GM18951 (cell line): ENCODE measurements around the gene RUVBL2.
A peak's percentile ranks its signal among the peaks of the same experiment; 100 is the strongest.

Experiments used
- POLR2A ChIP-seq: IDR thresholded peaks from 4 replicates; pipeline ENCODE4 v1.6.1; 2011; ENCODE audit warnings: mild to moderate bottlenecking; ENCODE audit not compliant: insufficient read length, insufficient read depth; ENCODE audit errors: extremely low read depth
- in situ Hi-C: fragments of 300-500 bp; cut with MboI; formaldehyde crosslinking; loops from one replicate; pipeline ENCODE4 v1.12.0; 2022; ENCODE audit warnings: low sequenced_read_pairs, mixed read lengths, inconsistent platforms; ENCODE audit not compliant: unreplicated experiment

Gene RUVBL2

DNA sequence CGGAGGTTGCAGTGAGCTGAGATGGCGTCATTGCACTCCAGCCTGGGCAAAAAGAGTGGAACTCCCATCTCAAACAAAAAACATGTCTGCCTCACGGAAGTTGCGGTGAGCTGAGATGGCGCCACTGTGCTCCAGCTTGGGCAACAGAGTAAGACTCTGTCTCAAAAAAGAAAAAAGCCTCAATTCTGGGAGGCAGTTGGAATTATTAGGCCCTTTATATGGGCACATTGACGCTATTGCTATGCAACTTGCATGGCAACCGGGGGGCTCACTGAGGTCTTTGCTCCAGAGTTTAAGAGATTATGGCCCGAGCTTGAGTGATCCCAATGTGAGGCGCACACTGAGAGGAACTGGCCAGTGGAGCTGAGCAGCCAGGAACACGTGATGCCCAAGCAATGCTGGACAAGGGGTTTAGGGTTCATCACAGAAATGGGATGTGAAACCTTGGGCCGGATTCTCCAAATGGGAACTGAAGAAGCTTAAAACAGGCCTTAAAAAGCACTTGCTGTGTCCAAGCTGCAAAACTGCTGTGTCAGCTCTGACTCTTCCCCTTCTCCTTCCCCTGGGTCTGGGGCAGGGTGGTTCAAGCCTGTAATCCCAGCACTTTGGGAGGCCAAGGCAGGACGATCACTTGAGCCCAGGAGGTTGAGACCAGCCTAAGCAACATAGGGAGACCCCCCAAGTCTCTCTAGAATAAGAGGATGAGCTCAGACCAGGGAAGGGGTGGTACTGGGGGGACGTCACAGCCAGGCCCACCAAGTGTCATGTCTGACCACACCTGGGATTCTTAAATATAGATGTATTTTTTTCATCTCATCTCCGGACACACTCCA, 26.1 kb upstream of the RUVBL2 start:
- peak; percentile 52 for TF ChIP-seq POLR2A
- in situ Hi-C loops: no loop called here

DNA sequence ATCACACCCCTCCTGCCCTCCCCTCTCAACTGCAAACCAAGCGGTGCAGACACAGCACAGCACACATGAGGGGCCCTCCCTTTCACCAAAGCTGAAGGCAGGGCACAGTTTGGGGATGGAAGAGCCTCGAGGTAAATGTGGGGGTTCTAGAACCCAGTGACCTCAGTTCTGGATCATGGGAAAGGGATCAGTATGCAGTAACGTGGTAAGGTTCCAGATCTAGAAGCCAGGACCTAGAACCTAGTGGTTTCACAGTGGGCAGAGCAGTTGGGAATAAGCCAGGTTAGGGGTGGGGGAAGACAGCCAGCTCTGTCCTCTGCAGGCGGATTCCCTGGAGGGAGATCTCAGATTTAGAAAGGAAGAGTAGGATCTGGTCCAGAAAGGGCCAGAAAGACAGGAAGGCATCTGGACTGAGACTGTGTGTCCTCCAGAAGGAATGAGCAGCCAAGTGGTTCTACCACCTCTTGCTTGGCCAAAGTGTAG, 25.5 kb upstream of the RUVBL2 start:
- in situ Hi-C loops: no loop called here
- no peak for TF ChIP-seq POLR2A

DNA sequence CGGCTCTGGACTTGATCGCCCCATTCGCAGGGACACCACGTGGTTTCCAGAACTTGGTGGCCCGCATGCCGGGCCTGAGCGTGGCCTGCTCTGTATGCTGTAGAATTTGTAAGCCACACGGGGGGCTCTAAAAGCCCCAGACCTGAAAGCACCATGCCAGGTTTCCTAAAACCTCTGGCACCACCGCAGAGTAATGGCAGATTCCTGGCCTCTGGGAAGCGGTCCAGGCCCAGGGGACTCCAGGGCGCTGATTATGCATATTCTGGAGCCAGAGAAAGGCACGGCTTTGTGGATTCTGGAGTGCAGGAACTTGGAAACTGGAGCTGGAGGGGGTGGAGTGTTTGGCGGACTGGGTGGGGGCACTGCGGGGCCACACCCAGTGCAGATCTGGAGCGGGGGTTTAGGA, 24.9 kb upstream of the RUVBL2 start:
- in situ Hi-C loops: no loop called here

DNA sequence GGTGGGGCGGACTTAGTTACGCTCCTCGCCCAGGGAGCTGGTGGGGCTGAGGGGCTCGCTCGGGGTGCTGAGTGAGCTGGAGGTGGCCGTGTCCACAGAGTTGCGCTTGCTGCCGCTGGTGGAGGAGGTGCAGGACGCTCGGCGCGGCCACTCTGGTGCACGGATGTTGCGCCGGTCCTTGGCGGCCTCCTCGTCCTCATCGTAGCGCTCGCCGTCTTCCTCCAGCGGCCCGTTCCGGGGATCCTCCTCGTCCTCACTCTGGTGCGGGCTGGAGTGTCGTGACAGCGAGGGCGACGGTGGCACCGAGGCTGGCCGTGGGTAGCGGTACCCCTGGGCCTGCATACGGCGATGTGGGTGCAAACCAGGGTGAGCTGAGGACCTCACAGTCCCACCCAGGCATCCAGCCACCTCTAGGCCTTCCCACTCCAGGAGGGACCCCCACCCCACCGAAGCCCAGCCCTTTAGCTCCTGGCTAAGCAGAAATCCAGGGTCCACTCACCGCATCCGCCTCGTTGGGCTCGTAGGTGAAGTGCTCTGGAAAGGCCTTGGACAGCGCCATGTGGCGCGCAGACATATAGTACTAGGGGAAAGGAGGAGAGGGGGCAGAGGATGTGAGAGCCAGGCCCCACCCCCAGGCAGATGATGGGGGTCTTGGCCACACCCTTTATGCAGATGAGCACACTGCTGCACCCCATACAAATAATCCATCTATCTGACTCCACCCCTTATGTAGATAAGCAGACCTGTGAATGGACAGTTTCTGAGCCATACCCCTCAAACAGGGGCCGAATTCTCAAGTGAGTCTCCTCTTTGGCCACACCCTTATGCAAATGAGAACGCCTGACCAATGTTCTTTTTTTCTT, 24.2 kb upstream of the RUVBL2 start:
- no peak for TF ChIP-seq POLR2A
- in situ Hi-C loops: no loop called here

More for the DNA sequence above, 24.9 kb upstream of the RUVBL2 start:
- no peak for TF ChIP-seq POLR2A

DNA sequence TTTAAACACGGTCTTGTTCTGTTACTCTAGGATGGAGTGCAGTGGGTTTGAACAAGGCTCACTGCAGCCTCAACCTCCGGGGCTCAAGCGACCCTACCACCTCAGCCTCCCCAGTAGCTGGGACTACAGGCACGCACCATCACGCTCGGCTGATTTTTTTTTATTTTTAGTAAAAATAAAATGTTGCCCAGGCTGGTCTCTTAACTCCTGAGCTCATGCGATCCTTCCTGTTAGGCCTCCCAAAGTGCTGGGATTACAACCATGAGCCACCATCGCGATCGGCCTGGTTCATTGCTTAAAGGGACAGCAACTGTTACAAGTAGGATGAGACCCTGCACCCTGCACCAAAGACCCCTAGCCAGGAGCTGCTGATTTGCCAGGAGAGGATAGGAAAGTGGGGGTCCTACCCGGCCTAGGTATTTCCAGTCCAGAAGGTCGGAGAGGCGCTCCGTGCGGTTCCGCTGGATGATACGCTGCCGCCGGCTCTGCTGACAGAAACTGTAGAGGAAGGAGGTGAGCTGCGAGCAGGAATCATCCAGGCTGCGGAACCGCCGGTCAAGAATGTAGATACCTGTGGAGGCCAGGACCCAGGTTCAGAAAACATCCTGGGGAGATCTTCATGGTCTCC, 23.4 kb upstream of the RUVBL2 start:
- in situ Hi-C loops: no loop called here
- TF ChIP-seq POLR2A: no peak

DNA sequence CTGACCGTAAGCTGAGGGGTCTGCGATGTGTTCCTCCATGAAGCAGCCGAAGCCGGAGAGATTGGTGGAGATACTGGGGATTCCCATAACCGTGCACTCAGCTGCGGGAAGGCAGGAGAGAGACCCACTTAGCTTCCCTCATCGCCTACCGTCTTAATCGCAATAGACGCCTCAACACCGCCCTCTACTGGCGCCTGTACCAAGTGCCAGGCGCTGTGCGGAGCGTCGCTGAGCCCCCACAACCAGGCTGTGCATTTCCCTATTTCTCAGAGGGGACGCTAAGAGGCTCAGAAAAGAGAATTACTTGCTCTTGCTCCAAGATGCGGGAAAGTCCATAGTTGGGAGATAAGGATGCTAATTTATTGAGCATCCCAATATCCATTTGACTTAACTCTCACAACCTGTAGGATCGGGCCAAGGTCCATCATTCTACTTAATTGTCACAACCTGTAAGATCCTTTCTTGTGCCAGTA, 22.7 kb upstream of the RUVBL2 start:
- in situ Hi-C loops: no loop called here
- no peak for TF ChIP-seq POLR2A

DNA sequence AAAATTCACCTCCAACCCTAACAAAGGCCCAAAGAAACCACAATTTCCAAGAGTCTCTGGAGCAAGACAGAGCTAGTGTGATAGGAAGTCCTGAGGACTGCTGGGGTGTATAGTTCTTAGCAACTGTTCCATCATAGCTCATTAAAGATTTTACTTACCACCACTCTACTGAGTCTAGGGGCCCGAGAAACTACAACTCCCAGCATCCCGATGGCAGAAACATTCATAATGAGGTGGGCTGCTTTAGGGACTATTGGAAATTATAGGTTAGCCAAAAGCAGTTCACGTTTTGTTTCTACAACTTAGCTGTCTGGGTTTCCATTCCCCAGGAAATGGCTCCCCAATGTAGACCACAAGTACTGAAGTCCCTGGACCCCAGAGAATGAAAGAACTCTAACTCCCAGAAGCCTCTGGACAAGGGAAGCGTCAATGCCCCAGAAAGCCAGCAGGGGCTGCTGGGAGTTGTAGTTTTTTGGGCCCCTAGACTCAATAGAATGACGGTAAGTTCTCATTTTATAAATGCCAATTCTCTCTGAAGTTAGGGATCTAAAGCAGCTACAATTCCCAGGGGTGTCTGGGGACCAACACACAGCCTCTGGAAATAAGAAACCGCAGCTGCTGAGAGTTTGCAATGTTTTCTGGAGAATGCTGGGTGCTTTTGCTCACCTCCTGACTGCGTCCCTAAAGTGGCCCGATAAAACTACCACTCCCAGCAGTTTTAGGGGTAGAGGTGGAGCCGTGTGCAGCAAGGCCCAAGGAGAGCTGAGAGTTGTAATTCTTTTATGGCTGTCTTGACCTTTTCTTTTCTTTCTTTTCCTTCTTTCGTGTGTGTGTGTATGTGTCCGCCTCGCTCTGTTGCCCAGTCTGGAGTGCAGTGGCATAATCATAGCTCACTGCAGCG, 17.5 kb upstream of the RUVBL2 start:
- in situ Hi-C loops: no loop called here
- no peak for TF ChIP-seq POLR2A

DNA sequence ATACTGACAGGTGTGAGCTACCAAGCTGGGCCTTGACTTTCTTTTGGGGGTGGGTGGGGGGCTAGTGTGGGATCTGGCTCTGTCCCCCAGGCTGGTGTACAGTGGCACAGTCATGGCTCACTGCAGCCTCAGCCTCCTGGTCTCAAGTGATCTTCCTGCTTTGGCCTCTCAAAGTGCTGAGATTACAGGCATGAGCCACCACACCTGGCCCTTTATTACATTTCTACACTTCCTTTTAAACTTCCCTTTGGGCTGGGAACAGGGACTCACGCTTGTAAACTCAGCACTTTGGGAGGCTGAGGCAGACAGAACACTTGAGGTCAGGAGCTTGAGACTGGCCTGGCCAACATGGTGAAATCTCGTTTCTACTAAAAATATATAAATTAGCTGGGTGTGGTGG, 16.6 kb upstream of the RUVBL2 start:
- in situ Hi-C loops: no loop called here
- no peak for TF ChIP-seq POLR2A

DNA sequence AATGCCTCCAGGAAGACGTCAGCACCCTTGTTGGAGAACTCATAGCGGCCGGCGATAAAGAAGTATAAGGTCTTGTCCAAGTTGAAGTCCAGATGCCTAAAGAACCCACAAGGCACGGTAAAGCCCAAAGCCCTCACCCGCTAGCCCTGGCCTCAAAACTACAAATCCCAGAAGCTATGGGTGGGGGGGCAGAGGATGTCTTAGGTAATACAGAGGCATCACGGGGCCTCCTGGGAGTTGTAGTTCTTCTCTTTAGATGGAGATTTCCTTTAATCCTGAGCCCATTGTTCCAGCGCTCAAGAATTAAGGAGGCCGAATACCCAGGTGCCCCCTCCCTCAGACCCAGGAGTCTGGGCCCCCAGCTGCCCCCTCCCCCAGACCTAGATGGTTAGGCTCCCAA, 11.4 kb upstream of the RUVBL2 start:
- no peak for TF ChIP-seq POLR2A
- in situ Hi-C loops: loop anchor here (10.0 kb wide), 1 partner anchor 327 kb away; no protein-coding TSS in a partner anchor

DNA sequence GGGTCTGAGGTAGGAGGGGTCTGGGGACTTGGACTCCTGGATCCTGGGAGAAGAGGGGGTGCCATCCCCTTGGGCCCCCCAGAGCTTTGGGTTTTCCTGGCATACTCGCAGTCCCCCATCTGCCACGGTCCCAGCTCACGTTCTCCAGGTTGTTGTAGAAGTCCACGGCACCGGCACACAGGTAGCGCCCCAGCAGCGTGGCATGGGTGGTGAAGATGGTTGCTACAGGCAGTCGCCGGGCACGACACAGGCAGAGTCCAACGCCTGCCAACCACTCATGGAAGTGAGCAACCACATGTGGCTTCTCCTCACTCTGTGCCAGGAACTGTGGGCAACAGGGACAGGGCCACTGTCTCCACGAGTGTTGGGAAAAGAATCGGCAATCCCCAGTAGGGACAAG, 8.0 kb upstream of the RUVBL2 start:
- no peak for TF ChIP-seq POLR2A
- in situ Hi-C loops: loop anchor here (10.0 kb wide), 1 partner anchor 331 kb away; no protein-coding TSS in a partner anchor

DNA sequence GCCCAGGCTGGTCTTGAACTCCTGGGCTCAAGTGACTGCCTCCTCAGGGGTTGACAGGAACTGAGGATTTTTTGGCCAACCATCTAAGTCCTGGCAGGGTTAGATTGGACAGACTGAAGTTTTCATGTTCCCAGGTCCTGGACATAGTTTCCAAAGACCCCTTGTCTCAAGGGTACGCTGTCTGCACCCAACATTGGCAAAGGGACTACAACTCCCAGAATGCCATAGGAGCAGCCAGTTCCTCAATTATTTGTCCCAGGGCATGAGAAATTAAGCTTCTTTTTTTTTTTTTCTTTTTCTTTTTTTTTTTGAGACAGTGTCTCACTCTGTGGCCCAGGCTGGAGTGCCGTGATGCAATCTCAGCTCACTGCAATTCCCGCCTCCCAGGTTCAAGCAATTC, 7.5 kb upstream of the RUVBL2 start:
- TF ChIP-seq POLR2A: no peak
- in situ Hi-C loops: loop anchor here (10.0 kb wide), 1 partner anchor 331 kb away; no protein-coding TSS in a partner anchor

DNA sequence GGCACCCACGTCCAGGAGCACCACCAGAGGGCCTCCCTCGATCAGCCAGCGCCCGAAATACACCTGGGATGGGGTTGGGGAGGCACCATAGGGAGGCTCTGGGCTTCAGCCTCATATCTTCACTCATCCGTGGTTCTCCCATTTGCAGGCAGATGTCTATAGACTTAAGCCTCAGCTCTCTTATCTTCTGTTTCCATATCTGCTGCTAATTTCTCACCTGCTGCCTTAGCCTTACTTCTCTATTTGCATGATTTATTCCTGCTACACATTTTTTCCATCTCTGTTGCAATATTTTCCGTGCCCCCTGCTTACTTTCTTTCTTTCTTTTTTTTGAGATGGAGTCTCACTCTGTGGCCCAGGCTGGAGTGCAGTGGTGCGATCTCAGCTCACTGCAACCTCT, 6.4 kb upstream of the RUVBL2 start:
- in situ Hi-C loops: loop anchor here (10.0 kb wide), 1 partner anchor 333 kb away; no protein-coding TSS in a partner anchor
- TF ChIP-seq POLR2A: no peak
